NB4 (cell line): ENCODE results near the gene CELSR1.

Experiments used
- CTCF ChIP-seq: IDR thresholded peaks from one replicate; pipeline ENCODE4 v1.5.1; 2012; ENCODE audit warnings: low read depth, low read length
- MAX ChIP-seq: IDR thresholded peaks from 2 replicates; pipeline ENCODE4 v1.6.1; 2011; ENCODE audit warnings: low read depth, low read length
- MYC ChIP-seq: IDR thresholded peaks from 2 replicates; pipeline ENCODE4 v1.6.1; 2011; ENCODE audit warnings: low read depth, low read length
- POLR2A ChIP-seq: IDR thresholded peaks from 2 replicates; pipeline ENCODE4 v1.6.1; 2011; ENCODE audit warnings: mild to moderate bottlenecking; ENCODE audit not compliant: insufficient read length; ENCODE audit errors: extremely low read depth

- TF ChIP-seq CTCF (no peak), POLR2A (no peak), MYC (no peak), MAX (no peak)
These were observed 178.7 kb downstream of the CELSR1 start for GRCh38 chr22:46358766-46359165.
